Hematopoietic multipotent progenitor cell treated with erythropoietin and hydrocortisone succinate and interleukin-3 and kit ligand, for 17 days (in vitro differentiated cells): ENCODE data around the gene MRPL48.

ENCODE experiments used
- DNase-seq: peaks from one replicate; pipeline ENCODE4 v3.0.0-alpha.2; 2015; ENCODE audit warnings: low spot score

MRPL48 gene

GRCh38 chr11:73839123-73839457, 51.4 kb downstream of the MRPL48 start:
- DNase-seq = no peak

GRCh38 chr11:73851046-73851764, 63.5 kb downstream of the MRPL48 start:
- DNase-seq = no peak

- DNase-seq = no peak
Observed at GRCh38 chr11:73852049-73852448, 64.4 kb downstream of the MRPL48 start.

- DNase-seq = no peak
Observed at GRCh38 chr11:73854680-73855079, 67.0 kb downstream of the MRPL48 start.

- no peak for DNase-seq
Observed at GRCh38 chr11:73856031-73856567, 68.4 kb downstream of the MRPL48 start.

GRCh38 chr11:73859671-73860070, 72.0 kb downstream of the MRPL48 start:
- DNase-seq = no peak

GRCh38 chr11:73860202-73860601, 72.5 kb downstream of the MRPL48 start:
- no peak for DNase-seq

GRCh38 chr11:73862986-73863385, 75.3 kb downstream of the MRPL48 start:
- DNase-seq = no peak

GRCh38 chr11:73866095-73866579, 78.5 kb downstream of the MRPL48 start:
- no peak for DNase-seq

- DNase-seq = no peak
Observed at GRCh38 chr11:73866586-73866996, 78.9 kb downstream of the MRPL48 start.

GRCh38 chr11:73869332-73869949, 81.8 kb downstream of the MRPL48 start:
- peak; percentile 54 for DNase-seq

GRCh38 chr11:73870261-73870660, 82.6 kb downstream of the MRPL48 start:
- DNase-seq = no peak

- DNase-seq = no peak
Observed at GRCh38 chr11:73872749-73873357, 85.2 kb downstream of the MRPL48 start.

GRCh38 chr11:73875380-73875779, 87.7 kb downstream of the MRPL48 start:
- DNase-seq = no peak

- no peak for DNase-seq
Observed at GRCh38 chr11:73875840-73876239, 88.2 kb downstream of the MRPL48 start.

- DNase-seq = peak; percentile 94
Observed at GRCh38 chr11:73876424-73877310, 89.0 kb downstream of the MRPL48 start, which contains the start of the genes COA4 and PAAF1. Gene COA4 (minus strand): TSS chr11:73876846. CDS start chr11:73873378, 3,468 bp downstream. Gene PAAF1 (plus strand): TSS chr11:73876999. CDS start chr11:73877022, 23 bp downstream.

GRCh38 chr11:73878771-73879170, 91.1 kb downstream of the MRPL48 start:
- no peak for DNase-seq

- DNase-seq = peak; percentile 64
Observed at GRCh38 chr11:73880449-73880848, 92.8 kb downstream of the MRPL48 start.

GRCh38 chr11:73883856-73884255, 96.2 kb downstream of the MRPL48 start:
- no peak for DNase-seq

GRCh38 chr11:73888244-73888643, 100.6 kb downstream of the MRPL48 start:
- DNase-seq = no peak

GRCh38 chr11:73889019-73889418, 101.3 kb downstream of the MRPL48 start:
- no peak for DNase-seq

GRCh38 chr11:73889536-73889935, 101.9 kb downstream of the MRPL48 start:
- DNase-seq = no peak
